ENCODE measurements around the gene BCO2. TPM values are rescaled to one million over a fixed set of nuclear protein-coding genes. Genes with fewer than 3 reads are reported as not detected.

The BCO2 gene
- total RNA-seq, 1 experiment from 2014 or later, result 0.31 TPM

- peaks cover 13% of the 10 kb centered on the region for H3K27me3 Mint-ChIP-seq (ENCODE audit: low read depth)
- Histone ChIP-seq H2BK5ac (ENCODE audit: insufficient read length, low read length) (no peak overlapping the region), H3K4me1 (ENCODE audit: insufficient read depth, low read length) (no peaks in the 10 kb centered on the region), H3K79me2 (ENCODE audit: insufficient read depth, low read length) (no peaks in the 10 kb centered on the region), H3K9me3 (ENCODE audit: control insufficient read depth, low read depth, low read length) (no peaks in the 10 kb centered on the region), H3K79me1 (ENCODE audit: insufficient read depth, low read depth, low read length, poor library complexity, severe bottlenecking) (no peaks in the 10 kb centered on the region), H3K23me2 (ENCODE audit: insufficient read length, low read depth, low read length, poor library complexity, severe bottlenecking) (no peaks in the 10 kb centered on the region), H2AK5ac (ENCODE audit: insufficient read length, low read length) (no peak overlapping the region), H3K4ac (ENCODE audit: low read depth, low read length) (no peak overlapping the region), H3K14ac (ENCODE audit: insufficient read depth, low read length) (no peak overlapping the region), H3K18ac (ENCODE audit: insufficient read length, low read depth, low read length) (no peak overlapping the region), H2AFZ (ENCODE audit: low read length) (no peak overlapping the region), H3K27me3 (ENCODE audit: insufficient read depth, low read length) (no peaks in the 10 kb centered on the region), H2BK20ac (ENCODE audit: low read depth, low read length, poor library complexity, severe bottlenecking) (no peak overlapping the region), H4K5ac (ENCODE audit: insufficient read length, low read depth, low read length) (no peak overlapping the region), H3K4me2 (ENCODE audit: insufficient read depth, insufficient read length, low read length) (no peak overlapping the region), H4K8ac (replicated peaks; ENCODE audit: insufficient read length, low read depth, low read length) (no peak overlapping the region), H2BK15ac (ENCODE audit: low read depth, low read length) (no peak overlapping the region), H3K23ac (ENCODE audit: insufficient read length, low read depth, low read length) (no peak overlapping the region), H2BK120ac (ENCODE audit: low read depth, low read length, poor library complexity, severe bottlenecking) (no peak overlapping the region), H3K9ac (ENCODE audit: extremely low read depth, insufficient read length, low read length) (no peak overlapping the region), H4K20me1 (ENCODE audit: control insufficient read depth, insufficient read depth, insufficient read length) (no peaks in the 10 kb centered on the region), H2BK12ac (ENCODE audit: insufficient read length, low read depth, low read length) (no peak overlapping the region), H3T11ph (ENCODE audit: low read length) (no peak overlapping the region), H4K91ac (ENCODE audit: insufficient read length, low read depth, low read length) (no peak overlapping the region), H3K27ac (ENCODE audit: insufficient read length, low read depth, low read length) (no peak overlapping the region), H3K56ac (ENCODE audit: insufficient read length, low read depth, low read length) (no peak overlapping the region)
- H3K27ac Mint-ChIP-seq, result no peak overlapping the region
- H3K36me3 Mint-ChIP-seq (ENCODE audit: insufficient read depth in 1 of 3, low read depth in 3 of 3), result no peaks in the 10 kb centered on the region
- WGBS (ENCODE audit: extremely low coverage, insufficient read length, low lambda C conversion rate), result no CpG with 5 or more reads among the region's 1 CpG
- DNase-seq, result no peak
- TF ChIP-seq CTCF (conservative IDR thresholded peaks at IDR 0.05), result no peak
- H3K4me1 Mint-ChIP-seq, result 0 out of 4 replicates have a peak, but pooled peaks cover 0 to 2% of the 10 kb centered on the region in 2 experiments
- peaks cover 4 to 7% of the 10 kb centered on the region in 2 experiments; a peak in 4 of 5 replicates for H3K9me3 Mint-ChIP-seq
- H3K4me3 Mint-ChIP-seq, result no peak overlapping the region
Observed at GRCh38 chr11:112178428-112178827, 3.1 kb downstream of the BCO2 start.
